Measurements from ENCODE around the gene LCN10. TPM values are rescaled to one million over a fixed set of nuclear protein-coding genes. Genes with fewer than 3 reads are reported as not detected.

The LCN10 gene
- total RNA-seq, 1 donor from 2014 or later: not detected

Small RNA genes within 50 kb of the gene (small RNA-seq; reads per million reads assigned to genes)
- gene ATP6V1G1P3 (ENCODE audit: low replicate concordance) (not detected), gene MIR6722 (ENCODE audit: low replicate concordance) (not detected)

Other genes starting within 250 kb of the LCN10 start
- 45.4 TPM for gene NOTCH1, start 196.9 kb downstream of the LCN10 start, total RNA-seq
- 57.1 TPM for gene EGFL7, start 80.0 kb downstream of the LCN10 start, total RNA-seq
- 24.6 TPM for gene AGPAT2, start 55.5 kb downstream of the LCN10 start, total RNA-seq
- gene DIPK1B, start 30.4 kb downstream of the LCN10 start, total RNA-seq: 18.3 TPM
- gene LCN6, start 5.6 kb upstream of the LCN10 start, total RNA-seq: not detected
- 2.1 TPM for gene LCN8, start 15.3 kb upstream of the LCN10 start, total RNA-seq
- not detected for gene LCN15, start 21.6 kb upstream of the LCN10 start, total RNA-seq
- 50.2 TPM for gene TMEM141, start 48.4 kb upstream of the LCN10 start, total RNA-seq
- not detected for gene CCDC183, start 53.4 kb upstream of the LCN10 start, total RNA-seq
- 55.0 TPM for gene RABL6, start 65.0 kb upstream of the LCN10 start, total RNA-seq
- gene AJM1, start 99.5 kb upstream of the LCN10 start, total RNA-seq: 2.2 TPM
- gene PHPT1, start 106.5 kb upstream of the LCN10 start, total RNA-seq: 54.4 TPM
- 3.8 TPM for gene MAMDC4, start 109.4 kb upstream of the LCN10 start, total RNA-seq
- gene EDF1, start 123.4 kb upstream of the LCN10 start, total RNA-seq: 221 TPM
- 16.1 TPM for gene TRAF2, start 143.6 kb upstream of the LCN10 start, total RNA-seq
- 95.9 TPM for gene FBXW5, start 201.8 kb upstream of the LCN10 start, total RNA-seq
- gene C8G, start 202.3 kb upstream of the LCN10 start, total RNA-seq: 1.4 TPM
- gene LCN12, start 209.3 kb upstream of the LCN10 start, total RNA-seq: 0.82 TPM
- 10.2 TPM for gene PTGDS, start 234.6 kb upstream of the LCN10 start, total RNA-seq
- 0.31 TPM for gene LCNL1, start 240.1 kb upstream of the LCN10 start, total RNA-seq
- 21.7 TPM for gene PAXX, start 249.5 kb upstream of the LCN10 start, total RNA-seq